AG09319 (cell line): ENCODE results near the gene NOTCH4.
A peak's percentile ranks its signal among the peaks of the same experiment; 100 is the strongest.

ENCODE experiments used
- DNase-seq: peaks from one replicate; pipeline ENCODE4 v3.0.0-alpha.2; 2010; ENCODE audit warnings: low read depth; ENCODE audit errors: extremely low read depth
- TF ChIP-seq, protein P1 (sequence below): IDR thresholded peaks from 2 replicates; pipeline ENCODE4 v1.5.1; 2011; ENCODE audit warnings: low read depth, mild to moderate bottlenecking, inconsistent platforms, low read length, moderate library complexity

The NOTCH4 gene

DNA sequence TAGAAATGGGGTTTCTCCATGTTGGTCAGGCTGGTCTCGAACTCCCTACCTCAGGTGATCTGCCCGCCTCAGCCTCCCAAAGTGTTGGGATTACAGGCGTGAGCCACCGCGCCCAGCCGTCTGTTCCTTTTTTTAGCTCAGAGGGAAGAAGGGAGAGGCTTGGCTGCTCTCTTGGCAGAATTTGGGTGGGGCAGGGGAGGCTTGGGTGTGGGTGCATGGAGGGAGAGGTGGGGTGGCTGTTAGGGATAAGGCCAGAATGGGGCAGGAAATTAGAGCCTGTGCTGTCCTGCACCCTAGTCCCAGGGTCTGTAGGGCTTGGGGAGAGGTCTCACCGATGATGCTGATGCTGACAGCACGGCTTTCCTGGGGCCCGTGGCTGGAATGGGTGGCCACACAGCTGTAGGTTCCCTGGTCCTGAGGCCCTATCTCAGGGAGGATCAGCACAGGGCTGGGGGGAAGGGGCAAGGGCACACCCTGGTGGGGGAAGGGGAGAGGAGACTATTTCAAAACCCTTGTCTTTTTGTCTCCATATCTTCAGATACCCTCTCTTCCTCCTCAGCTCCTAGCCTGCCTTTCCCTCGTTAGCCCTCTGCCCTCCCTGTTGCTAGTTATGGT is 41.8 kb downstream of the NOTCH4 start:
- TF ChIP-seq, protein P1, sequence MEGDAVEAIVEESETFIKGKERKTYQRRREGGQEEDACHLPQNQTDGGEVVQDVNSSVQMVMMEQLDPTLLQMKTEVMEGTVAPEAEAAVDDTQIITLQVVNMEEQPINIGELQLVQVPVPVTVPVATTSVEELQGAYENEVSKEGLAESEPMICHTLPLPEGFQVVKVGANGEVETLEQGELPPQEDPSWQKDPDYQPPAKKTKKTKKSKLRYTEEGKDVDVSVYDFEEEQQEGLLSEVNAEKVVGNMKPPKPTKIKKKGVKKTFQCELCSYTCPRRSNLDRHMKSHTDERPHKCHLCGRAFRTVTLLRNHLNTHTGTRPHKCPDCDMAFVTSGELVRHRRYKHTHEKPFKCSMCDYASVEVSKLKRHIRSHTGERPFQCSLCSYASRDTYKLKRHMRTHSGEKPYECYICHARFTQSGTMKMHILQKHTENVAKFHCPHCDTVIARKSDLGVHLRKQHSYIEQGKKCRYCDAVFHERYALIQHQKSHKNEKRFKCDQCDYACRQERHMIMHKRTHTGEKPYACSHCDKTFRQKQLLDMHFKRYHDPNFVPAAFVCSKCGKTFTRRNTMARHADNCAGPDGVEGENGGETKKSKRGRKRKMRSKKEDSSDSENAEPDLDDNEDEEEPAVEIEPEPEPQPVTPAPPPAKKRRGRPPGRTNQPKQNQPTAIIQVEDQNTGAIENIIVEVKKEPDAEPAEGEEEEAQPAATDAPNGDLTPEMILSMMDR, result no peak
- no peak for DNase-seq

DNA sequence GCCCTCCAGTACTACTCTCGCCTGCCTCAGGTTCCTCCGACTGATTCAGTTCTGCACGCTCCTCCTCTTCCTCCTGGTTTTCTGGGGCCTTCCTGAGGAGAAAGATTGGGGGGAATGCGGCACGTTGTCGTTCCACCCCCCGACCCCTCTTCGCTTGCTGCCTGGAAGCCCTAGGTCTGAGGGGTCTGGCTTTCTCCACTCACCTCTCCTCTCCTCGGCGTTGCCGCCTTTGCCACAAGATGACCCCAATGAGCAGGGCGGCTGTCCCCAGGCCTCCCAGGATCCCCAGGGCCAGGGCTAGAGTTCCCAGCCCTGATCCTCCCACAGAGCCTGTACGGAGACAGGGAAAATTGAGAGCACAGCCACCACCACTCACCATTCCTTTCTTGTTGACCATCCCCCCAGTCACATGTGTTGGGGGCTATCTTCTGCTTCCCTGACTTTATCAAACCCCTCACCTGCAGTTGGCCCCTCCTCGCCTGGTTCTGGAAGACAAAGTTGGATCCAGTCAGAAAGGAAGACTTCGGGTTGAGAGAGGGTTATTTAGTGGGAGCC is 42.6 kb downstream of the NOTCH4 start:
- TF ChIP-seq, protein P1, result no peak
- DNase-seq, result no peak

DNA sequence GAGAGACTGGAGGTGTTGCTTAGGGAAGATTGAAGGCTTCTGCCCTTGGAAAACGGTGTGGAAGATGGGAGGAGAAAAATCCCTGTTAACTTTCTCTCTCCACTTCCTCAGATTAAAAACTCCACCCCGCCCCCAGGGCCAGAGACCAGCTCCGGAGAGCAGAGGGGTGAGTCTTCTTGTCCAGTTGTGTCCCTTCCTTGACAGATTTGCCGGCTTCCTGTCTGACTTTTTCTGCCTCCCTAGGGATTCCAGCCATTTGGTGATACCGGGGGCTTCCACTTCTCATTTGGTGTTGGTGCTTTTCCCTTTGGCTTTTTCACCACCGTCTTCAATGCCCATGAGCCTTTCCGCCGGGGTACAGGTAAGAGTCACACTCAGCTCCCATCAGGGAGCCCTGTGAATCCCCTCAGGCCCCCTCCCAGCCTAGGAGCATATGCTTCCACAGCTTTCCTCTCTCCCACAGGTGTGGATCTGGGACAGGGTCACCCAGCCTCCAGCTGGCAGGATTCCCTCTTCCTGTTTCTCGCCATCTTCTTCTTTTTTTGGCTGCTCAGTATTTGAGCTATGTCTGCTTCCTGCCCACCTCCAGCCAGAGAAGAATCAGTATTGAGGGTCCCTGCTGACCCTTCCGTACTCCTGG is 44.0 kb downstream of the NOTCH4 start:
- TF ChIP-seq, protein P1, result no peak
- no peak for DNase-seq

DNA sequence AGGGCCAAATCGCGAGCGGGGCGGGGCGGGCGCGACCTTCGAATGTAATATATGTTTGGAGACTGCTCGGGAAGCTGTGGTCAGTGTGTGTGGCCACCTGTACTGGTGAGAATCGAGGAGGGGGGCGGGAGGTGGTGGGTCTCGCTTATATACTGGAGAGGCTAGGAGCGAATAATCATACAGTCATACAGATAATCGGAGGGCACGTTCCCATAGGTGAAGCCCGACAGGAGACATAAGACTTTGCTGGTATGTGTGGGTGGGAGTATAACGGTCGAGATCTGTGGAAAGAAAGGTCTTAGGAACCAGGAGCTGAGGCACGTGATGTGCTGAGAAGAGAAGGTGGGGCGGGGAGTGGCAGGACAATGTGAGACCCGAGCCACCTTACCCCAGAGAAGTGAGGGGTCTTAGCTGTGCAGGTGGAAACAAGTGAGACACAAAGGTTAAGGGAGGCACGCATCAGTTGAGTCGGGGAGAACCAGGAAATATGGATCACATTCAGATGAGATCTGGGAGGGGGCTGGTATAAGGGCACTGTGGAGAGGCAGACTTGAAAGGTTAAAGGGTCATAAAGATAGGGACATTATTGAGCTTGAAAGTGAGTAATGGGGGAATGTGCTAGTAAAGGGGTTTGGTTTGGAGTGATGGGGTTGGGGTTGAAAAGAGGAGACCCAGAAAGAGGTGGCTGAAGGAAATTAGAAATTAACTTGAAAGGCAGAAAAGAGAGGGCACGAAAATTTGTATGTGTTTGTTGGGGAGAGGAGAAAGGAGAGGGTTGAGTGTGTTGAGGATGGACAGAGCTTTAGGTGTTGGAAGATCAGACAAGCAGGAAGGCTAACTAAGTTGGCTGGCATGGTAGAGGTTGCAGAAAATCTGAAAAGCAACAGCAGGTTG is 45.1 kb downstream of the NOTCH4 start:
- DNase-seq, result no peak
- TF ChIP-seq, protein P1, result no peak

DNA sequence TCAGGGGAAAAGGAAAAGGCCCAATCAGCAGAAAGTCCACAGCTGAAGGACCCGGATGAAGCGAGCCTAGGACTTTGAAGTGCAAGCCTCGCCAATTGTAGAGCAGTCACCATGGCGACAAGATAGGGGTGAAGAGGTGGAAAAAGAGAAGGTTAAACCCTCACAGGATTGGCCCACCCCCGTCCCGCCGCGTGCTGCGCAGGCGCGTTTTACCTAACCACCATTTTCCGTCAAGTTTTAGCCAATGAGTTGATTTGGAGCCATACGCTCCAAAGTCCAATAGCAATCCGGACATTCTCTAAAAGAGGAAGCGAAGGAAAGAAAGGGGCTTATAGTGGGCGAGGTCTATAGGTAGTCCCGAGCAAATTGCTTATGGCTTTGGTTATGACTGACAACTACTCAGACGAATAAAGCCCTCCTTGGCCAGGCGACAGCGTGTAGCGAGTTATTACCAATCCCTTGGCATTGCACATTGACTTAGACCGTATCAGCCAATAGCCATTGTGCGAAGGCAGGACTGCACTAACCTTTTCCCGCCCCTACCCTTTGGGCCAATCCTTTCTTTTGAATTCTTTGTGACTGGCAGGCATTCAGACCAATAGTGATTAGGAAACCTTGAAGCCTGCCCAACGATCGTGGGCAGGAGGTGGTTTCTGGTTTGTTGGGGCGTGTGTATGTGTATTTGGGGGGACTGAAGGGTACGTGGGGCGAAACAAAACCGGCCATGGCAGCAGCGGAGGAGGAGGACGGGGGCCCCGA is 45.9 kb downstream of the NOTCH4 start, which contains the start of gene RNF5:
Gene RNF5 (plus strand): TSS at position 618 of the 759 bp plus-strand sequence. CDS start 107 bp downstream, at position 725.
- peak; percentile 100 for DNase-seq
- TF ChIP-seq, protein P1, result no peak

DNA sequence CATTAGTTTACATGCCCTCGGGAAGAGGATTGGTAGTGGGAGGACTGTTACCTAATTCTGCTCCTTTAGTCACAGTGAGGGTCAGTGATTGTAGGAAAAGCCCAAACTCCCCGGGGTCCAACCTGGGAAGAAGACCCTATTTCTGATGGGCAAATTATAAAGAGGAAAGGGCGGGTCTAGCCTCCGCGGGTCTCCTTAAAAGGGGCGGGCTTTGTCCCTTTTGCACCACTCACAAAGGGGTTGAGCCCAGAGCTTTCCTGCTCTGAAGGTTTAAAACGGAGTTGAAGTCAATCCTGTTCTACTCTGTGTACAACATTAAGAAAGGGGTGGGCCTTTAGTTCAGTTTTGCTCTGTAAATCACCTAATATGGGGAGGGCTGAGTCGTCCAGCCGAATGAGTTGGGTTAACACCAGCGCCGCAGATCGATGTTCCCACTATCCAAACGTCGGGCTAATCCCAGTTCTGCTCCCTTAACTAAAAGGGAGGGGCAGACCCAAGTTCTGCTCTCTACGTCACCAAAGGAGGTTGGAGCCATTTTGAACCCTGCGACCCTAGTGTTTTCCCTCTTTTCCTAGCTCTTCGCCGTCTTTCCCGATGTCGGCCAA is 46.6 kb downstream of the NOTCH4 start:
- no peak for DNase-seq
- TF ChIP-seq, protein P1, result no peak
